SK-N-SH treated with all-trans-retinoic acid at 6 μM for 48 hours (cell line): ENCODE measurements around the gene CACNA1C.

Source experiments
- CSRNP3 ChIP-seq: fragments of 250-450 bp; sonication (Bioruptor Pico); IDR thresholded peaks from 2 replicates; pipeline ENCODE4 v1.5.1; 2021; ENCODE audit warnings: mild to moderate bottlenecking, moderate library complexity
- PPARA ChIP-seq: fragments of 250-450 bp; sonication (Bioruptor Pico); IDR thresholded peaks from 2 replicates; pipeline ENCODE4 v1.5.0; 2020; ENCODE audit warnings: mild to moderate bottlenecking, borderline replicate concordance
- RARB ChIP-seq: fragments of 250-450 bp; sonication (Bioruptor Pico); IDR thresholded peaks from 2 replicates; pipeline ENCODE4 v1.8.0; 2021; ENCODE audit warnings: mild to moderate bottlenecking, moderate library complexity
- TOX ChIP-seq: fragments of 250-450 bp; sonication (Bioruptor Pico); IDR thresholded peaks from 2 replicates; pipeline ENCODE4 v1.8.0; 2021; ENCODE audit warnings: mild to moderate bottlenecking, moderate library complexity, borderline replicate concordance
- ZFP30 ChIP-seq: fragments of 450-650 bp; formaldehyde crosslinking; IDR thresholded peaks from 2 replicates; pipeline ENCODE4 v1.5.0; 2022; ENCODE audit warnings: mild to moderate bottlenecking, moderate library complexity
- ZNF70 ChIP-seq: fragments of 450-650 bp; formaldehyde crosslinking; IDR thresholded peaks from 2 replicates; pipeline ENCODE4 v1.5.0; 2020; ENCODE audit warnings: mild to moderate bottlenecking, moderate library complexity
- ZNF8 ChIP-seq: fragments of 450-650 bp; formaldehyde crosslinking; IDR thresholded peaks from 2 replicates; pipeline ENCODE4 v1.5.0; 2020; ENCODE audit warnings: mild to moderate bottlenecking, moderate library complexity
- TF ChIP-seq, protein P1 (sequence below): fragments of 250-450 bp; sonication (Bioruptor Pico); IDR thresholded peaks from 2 replicates; pipeline ENCODE4 v1.8.0; 2021; ENCODE audit warnings: low read depth, mild to moderate bottlenecking, moderate library complexity, borderline replicate concordance
- TF ChIP-seq, protein P2 (sequence below): fragments of 250-450 bp; sonication (Bioruptor Pico); IDR thresholded peaks from 2 replicates; pipeline ENCODE4 v1.8.0; 2020; ENCODE audit warnings: mild to moderate bottlenecking, moderate library complexity, borderline replicate concordance
- TF ChIP-seq, protein P3 (sequence below): fragments of 250-450 bp; sonication (Bioruptor Pico); IDR thresholded peaks from 2 replicates; pipeline ENCODE4 v1.5.1; 2020; ENCODE audit warnings: low read depth, mild to moderate bottlenecking, moderate library complexity

DNA sequence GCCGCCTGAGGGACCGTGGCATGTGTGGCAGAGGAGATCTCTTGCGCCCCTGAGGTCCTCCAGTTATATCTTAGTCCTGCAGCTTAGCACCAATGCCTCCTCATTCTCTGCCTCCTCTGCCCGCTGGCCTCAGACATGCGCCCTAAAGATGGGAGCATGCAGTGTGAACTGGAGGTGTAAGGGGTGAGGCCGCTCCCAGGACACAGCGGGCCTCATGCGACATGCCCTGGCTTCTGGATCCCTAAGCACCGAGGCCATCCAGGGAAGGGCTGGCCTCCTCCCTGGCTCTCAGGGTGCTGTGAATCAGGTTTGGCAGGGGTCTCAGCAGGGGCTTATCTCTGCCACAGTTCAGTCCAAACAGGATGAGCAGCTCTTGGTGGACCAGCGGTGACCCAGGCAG, 86.9 kb downstream of the CACNA1C start:
- TF ChIP-seq, protein P1, sequence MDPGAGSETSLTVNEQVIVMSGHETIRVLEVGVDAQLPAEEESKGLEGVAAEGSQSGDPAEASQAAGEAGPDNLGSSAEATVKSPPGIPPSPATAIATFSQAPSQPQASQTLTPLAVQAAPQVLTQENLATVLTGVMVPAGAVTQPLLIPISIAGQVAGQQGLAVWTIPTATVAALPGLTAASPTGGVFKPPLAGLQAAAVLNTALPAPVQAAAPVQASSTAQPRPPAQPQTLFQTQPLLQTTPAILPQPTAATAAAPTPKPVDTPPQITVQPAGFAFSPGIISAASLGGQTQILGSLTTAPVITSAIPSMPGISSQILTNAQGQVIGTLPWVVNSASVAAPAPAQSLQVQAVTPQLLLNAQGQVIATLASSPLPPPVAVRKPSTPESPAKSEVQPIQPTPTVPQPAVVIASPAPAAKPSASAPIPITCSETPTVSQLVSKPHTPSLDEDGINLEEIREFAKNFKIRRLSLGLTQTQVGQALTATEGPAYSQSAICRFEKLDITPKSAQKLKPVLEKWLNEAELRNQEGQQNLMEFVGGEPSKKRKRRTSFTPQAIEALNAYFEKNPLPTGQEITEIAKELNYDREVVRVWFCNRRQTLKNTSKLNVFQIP (CRISPR knock-in tag) = no peak
- TF ChIP-seq ZNF8 (CRISPR knock-in tag) (no peak), TOX (CRISPR knock-in tag) (no peak), RARB (CRISPR knock-in tag) (no peak), ZFP30 (no peak), PPARA (CRISPR knock-in tag) (no peak), CSRNP3 (CRISPR knock-in tag) (no peak), ZNF70 (CRISPR knock-in tag) (no peak)
- TF ChIP-seq, protein P2, sequence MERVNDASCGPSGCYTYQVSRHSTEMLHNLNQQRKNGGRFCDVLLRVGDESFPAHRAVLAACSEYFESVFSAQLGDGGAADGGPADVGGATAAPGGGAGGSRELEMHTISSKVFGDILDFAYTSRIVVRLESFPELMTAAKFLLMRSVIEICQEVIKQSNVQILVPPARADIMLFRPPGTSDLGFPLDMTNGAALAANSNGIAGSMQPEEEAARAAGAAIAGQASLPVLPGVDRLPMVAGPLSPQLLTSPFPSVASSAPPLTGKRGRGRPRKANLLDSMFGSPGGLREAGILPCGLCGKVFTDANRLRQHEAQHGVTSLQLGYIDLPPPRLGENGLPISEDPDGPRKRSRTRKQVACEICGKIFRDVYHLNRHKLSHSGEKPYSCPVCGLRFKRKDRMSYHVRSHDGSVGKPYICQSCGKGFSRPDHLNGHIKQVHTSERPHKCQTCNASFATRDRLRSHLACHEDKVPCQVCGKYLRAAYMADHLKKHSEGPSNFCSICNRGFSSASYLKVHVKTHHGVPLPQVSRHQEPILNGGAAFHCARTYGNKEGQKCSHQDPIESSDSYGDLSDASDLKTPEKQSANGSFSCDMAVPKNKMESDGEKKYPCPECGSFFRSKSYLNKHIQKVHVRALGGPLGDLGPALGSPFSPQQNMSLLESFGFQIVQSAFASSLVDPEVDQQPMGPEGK (CRISPR knock-in tag) = no peak
- TF ChIP-seq, protein P3, sequence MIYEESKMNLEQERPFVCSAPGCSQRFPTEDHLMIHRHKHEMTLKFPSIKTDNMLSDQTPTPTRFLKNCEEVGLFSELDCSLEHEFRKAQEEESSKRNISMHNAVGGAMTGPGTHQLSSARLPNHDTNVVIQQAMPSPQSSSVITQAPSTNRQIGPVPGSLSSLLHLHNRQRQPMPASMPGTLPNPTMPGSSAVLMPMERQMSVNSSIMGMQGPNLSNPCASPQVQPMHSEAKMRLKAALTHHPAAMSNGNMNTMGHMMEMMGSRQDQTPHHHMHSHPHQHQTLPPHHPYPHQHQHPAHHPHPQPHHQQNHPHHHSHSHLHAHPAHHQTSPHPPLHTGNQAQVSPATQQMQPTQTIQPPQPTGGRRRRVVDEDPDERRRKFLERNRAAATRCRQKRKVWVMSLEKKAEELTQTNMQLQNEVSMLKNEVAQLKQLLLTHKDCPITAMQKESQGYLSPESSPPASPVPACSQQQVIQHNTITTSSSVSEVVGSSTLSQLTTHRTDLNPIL (CRISPR knock-in tag) = no peak
